ENCODE results near the gene HOXA6. TPM values are rescaled to one million over a fixed set of nuclear protein-coding genes. Genes with fewer than 3 reads are reported as not detected.

The HOXA6 gene
- total RNA-seq, 1 experiment from 2014 or later, result not detected

DNA sequence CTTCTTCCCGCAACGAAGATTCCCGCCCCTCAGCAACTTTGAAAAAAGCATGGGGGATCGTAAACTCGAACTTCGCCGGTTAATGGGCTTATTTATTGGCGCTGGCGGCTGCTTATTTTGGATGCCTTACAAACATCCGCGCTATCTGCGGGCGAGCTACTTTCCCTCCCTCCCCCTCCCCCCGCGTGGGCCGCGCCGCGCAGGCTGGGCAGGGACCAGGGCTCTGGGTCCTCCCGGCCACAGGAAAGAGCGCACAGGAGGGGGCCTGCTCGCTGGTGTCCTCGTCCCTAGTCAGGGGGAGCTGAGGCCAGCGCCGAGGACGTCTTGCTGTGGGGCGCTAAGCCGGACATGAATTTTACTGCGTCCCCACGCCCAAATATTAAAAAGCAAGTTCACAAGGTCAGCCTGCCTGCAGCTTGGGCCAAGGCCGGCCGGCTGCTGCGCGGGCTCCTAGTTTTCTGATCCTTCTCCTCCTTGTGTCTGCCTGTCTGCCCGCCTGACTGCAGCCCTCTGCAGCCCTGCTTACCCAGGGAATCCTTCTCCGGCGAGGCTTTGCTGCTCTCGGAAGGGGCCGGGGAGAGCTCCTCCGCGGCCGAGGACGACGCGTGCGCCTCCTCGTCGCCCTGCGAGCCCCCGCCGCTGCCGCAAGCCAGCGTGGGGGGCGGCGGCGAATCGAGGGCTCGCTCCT, 25.4 kb upstream of the HOXA6 start:
- H3K4me3 Mint-ChIP-seq, result no peak overlapping the region
- peaks cover 99% of the 10 kb centered on the region for H3K27me3 Mint-ChIP-seq (ENCODE audit: low read depth)
- ChIA-PET POLR2A (no interaction called here), CTCF (interaction anchor here (0.9 to 1.4 kb wide), 2 partner anchors 12 to 22 kb away, joined by 4 to 5 read pairs; no protein-coding TSS in a partner anchor)
- H3K27ac Mint-ChIP-seq, result no peak overlapping the region
- peaks cover 23% of the 10 kb centered on the region for H3K4me1 Mint-ChIP-seq
- no peak for ATAC-seq
- no peak for TF ChIP-seq JUN (CRISPR knock-in tag; IDR thresholded peaks at IDR 0.05)
- TF ChIP-seq CREB1 (CRISPR knock-in tag; IDR thresholded peaks at IDR 0.05), result no peak
- no peak for TF ChIP-seq RORB (CRISPR knock-in tag; IDR thresholded peaks at IDR 0.05)
- TF ChIP-seq NFYB (CRISPR knock-in tag; conservative IDR thresholded peaks at IDR 0.05; ENCODE audit: low read depth), result no peak
- TF ChIP-seq OVOL2 (CRISPR knock-in tag; IDR thresholded peaks at IDR 0.05; ENCODE audit: borderline replicate concordance), result no peak
- TF ChIP-seq ZNF281 (CRISPR knock-in tag; IDR thresholded peaks at IDR 0.05), result no peak
- no peak for TF ChIP-seq NR1H2 (CRISPR knock-in tag; IDR thresholded peaks at IDR 0.05)
- TF ChIP-seq TEAD4 (CRISPR knock-in tag; IDR thresholded peaks at IDR 0.05), result no peak
- no peak for TF ChIP-seq NR3C1 (CRISPR knock-in tag; conservative IDR thresholded peaks at IDR 0.05; ENCODE audit: low read depth)
- TF ChIP-seq ZNF317 (CRISPR knock-in tag; IDR thresholded peaks at IDR 0.05; ENCODE audit: borderline replicate concordance, low read depth), result no peak
- TF ChIP-seq SMAD3 (CRISPR knock-in tag; IDR thresholded peaks at IDR 0.05; ENCODE audit: borderline replicate concordance), result no peak
- no peak for TF ChIP-seq ZSCAN18 (CRISPR knock-in tag; IDR thresholded peaks at IDR 0.05)
- no peak for TF ChIP-seq ZNF423 (CRISPR knock-in tag; IDR thresholded peaks at IDR 0.05)
- TF ChIP-seq ZNF219 (CRISPR knock-in tag; IDR thresholded peaks at IDR 0.05; ENCODE audit: borderline replicate concordance), result no peak
- TF ChIP-seq SP1 (CRISPR knock-in tag; conservative IDR thresholded peaks at IDR 0.05), result no peak
- no peak for TF ChIP-seq FOXK1 (CRISPR knock-in tag; IDR thresholded peaks at IDR 0.05)
- H3K9me3 Mint-ChIP-seq, result no peaks in the 10 kb centered on the region
- H3K36me3 Mint-ChIP-seq, result 0 out of 2 replicates have a peak, but pooled peaks cover 2% of the 10 kb centered on the region
- DNase-seq (ENCODE audit: low spot score), result no peak

GRCh38 chr7:27172315-27172774, 24.8 kb upstream of the HOXA6 start:
- POLR2A ChIA-PET, result no interaction called here
- H3K36me3 Mint-ChIP-seq, result 0 out of 2 replicates have a peak, but pooled peaks cover 2% of the 10 kb centered on the region
- H3K27me3 Mint-ChIP-seq (ENCODE audit: low read depth), result peaks cover 99% of the 10 kb centered on the region
- H3K4me3 Mint-ChIP-seq, result no peak overlapping the region
- no peaks in the 10 kb centered on the region for H3K9me3 Mint-ChIP-seq
- no peak for ATAC-seq
- H3K27ac Mint-ChIP-seq, result no peak overlapping the region
- CTCF ChIA-PET, result no interaction called here
- no peak for DNase-seq (ENCODE audit: low spot score)
- peaks cover 23% of the 10 kb centered on the region for H3K4me1 Mint-ChIP-seq
- no peak for TF ChIP-seq CDX4 (CRISPR knock-in tag; IDR thresholded peaks at IDR 0.05; ENCODE audit: borderline replicate concordance)
- no peak for TF ChIP-seq ZNF532 (CRISPR knock-in tag; IDR thresholded peaks at IDR 0.05; ENCODE audit: borderline replicate concordance)
- no peak for TF ChIP-seq FOXK1 (CRISPR knock-in tag; IDR thresholded peaks at IDR 0.05)
- TF ChIP-seq ETV6 (CRISPR knock-in tag; IDR thresholded peaks at IDR 0.05), result no peak
- no peak for TF ChIP-seq SOX15 (CRISPR knock-in tag; IDR thresholded peaks at IDR 0.05)
- TF ChIP-seq, protein P1, sequence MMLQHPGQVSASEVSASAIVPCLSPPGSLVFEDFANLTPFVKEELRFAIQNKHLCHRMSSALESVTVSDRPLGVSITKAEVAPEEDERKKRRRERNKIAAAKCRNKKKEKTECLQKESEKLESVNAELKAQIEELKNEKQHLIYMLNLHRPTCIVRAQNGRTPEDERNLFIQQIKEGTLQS (CRISPR knock-in tag; conservative IDR thresholded peaks at IDR 0.05), result no peak
- TF ChIP-seq, protein P2, sequence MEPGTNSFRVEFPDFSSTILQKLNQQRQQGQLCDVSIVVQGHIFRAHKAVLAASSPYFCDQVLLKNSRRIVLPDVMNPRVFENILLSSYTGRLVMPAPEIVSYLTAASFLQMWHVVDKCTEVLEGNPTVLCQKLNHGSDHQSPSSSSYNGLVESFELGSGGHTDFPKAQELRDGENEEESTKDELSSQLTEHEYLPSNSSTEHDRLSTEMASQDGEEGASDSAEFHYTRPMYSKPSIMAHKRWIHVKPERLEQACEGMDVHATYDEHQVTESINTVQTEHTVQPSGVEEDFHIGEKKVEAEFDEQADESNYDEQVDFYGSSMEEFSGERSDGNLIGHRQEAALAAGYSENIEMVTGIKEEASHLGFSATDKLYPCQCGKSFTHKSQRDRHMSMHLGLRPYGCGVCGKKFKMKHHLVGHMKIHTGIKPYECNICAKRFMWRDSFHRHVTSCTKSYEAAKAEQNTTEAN (CRISPR knock-in tag; IDR thresholded peaks at IDR 0.05), result no peak
- TF ChIP-seq MXD4 (CRISPR knock-in tag; IDR thresholded peaks at IDR 0.05; ENCODE audit: borderline replicate concordance), result no peak
